NCI-H748 treated with DMSO at 0.1 percent for 48 hours (cell line): ENCODE measurements around the gene IGFL4.

ENCODE experiments used
- DNase-seq: peaks from one replicate; lab custom pipeline; 2025; lab: John Stamatoyannopoulos, UW

Gene IGFL4

DNA sequence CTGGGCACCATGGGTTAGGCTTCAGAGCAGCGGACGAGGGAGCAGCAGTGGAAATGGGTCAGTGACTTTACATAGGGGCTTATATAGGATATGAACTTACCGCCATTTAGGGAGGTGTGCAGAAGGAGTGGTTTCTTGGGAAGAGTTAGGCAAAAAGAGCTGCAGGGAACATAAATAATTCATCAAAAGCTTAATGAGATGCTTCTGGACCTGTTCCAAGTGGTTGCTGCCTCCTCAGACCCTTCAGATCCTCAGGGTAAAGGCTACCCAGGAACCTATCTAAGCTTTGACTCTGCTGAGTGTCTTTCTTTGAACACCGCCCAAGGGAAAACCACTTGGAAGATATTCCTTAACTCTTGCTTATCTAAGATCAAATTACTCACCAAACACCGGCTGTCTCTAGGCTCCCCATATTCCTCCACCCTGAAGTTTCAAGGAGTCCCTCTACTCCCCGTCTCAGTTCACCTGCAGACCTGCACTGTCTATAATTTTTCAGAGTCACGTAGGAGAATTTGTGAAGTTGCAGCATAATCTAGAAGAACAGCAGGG is at the start of gene IGFL4:
TSS of gene IGFL4 (minus strand) at position 51 of the 549 bp plus-strand sequence. CDS start at position 11, 40 bp downstream.
- DNase-seq = peak; percentile 30

DNA sequence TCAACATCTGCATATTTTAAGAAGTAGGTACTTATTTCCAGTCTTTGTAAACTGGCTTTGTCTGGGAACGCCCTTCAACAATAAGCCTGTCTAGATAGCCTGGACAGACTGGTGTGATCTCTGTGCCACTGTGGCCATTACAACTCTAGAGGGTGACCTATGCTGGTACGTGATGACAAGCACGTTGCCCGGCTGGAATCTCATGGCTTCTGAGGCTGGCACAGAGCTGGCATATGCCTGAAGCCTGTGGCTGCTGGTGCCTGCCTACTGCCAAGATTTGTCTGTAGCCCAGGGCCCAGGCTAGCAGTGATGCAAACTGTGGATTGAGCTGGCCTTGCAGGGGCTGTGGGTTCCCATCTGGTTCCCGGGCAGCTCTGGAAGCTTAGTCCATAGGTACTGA is 49.6 kb upstream of the IGFL4 start:
- DNase-seq = no peak

DNA sequence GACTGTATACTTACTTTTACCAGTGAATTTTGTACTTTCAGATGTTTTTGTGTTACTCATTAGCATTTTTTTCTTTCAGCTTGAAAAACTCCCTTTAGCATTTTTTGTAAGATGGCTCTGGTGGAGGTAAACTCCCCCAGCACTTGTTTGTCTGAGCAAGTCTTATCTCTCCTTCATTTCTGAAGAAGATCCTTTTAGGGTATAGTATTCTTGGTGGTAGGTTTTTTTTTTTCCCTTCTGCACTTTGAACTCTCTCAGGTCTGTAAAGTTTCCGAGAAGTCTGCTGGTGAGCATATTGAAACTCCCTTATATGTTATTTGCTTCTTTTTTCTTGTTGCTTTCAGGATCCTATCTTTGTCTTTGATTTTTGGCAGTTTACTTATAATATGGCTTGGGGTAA is 48.6 kb upstream of the IGFL4 start:
- DNase-seq = no peak

DNA sequence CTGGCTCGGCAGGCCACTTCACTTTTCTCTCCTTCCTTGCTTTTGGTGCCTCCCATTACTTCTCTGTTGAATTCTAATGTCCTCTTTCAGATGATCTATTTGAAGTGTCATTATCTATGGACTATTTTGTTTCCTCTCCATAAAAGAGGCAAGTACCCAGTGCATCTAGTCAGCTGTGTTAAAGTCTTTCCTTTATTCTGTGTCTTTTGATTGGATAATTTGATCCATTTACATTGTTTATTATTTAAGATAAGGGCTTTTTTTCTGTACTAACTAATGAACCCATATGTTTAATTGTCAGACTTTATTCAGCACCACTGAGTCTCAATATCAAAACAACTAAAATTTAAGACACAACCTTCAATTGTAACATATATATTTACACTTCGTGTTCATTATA is 47.3 kb upstream of the IGFL4 start:
- no peak for DNase-seq

DNA sequence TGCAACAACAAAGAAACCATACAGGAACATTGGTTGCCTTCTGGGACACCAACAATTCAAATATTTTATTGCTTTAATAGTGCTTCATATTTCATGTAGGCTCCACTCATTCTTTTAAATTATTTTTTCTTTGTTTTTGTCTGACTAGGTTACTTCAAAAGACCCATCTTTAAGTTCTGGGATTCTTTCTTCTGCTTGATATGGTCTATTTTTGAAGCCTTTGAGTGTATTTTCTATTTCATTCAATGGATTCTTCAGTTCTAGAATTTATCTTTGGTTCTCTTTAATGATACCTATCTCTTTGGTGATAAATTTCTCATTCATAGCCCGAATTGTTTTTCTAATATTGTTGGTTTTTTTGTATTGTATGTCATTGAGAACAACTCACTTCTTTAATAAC is 45.1 kb upstream of the IGFL4 start:
- no peak for DNase-seq

GRCh38 chr19:46082728-46083050 is 41.9 kb upstream of the IGFL4 start:
- DNase-seq = no peak

DNA sequence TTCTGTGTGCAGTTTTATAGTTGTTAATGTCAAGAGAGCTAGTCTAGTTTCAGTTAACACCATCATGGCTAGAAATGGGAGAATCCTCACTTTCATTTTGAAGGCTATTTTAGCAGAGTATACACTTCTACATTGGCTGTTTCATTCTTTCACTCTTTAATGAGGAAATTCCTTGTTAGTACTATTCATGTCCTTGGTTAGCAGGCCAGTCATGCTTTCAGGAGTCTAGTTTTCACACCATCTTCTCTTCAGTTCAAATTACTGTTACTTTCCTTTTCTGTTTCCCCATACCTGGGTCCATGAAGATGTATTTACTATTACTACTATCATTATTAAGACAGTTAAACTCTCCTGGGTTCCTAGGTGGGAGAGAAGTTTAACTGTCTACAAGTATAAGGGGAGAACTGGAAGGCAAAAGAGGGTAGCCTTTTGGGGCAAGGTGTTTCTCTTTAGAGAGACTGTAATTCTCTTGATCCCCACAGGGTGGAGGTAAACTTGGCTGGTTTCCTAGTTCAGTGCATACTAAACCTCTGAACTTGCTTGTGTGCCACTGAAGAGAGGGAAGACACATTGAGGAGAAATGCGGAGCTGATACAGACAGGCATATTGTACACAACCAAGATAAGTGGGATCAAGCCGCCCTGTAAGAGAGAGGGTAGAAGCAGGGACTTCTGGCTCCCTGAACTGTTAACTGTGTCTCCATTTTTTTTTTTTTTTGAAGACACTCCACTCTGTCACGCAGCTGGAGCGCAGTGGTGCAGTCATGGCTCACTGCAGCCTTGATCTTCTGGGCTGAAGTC is 41.3 kb upstream of the IGFL4 start:
- peak; percentile 60 for DNase-seq

GRCh38 chr19:46080561-46080960 is 39.8 kb upstream of the IGFL4 start:
- no peak for DNase-seq

DNA sequence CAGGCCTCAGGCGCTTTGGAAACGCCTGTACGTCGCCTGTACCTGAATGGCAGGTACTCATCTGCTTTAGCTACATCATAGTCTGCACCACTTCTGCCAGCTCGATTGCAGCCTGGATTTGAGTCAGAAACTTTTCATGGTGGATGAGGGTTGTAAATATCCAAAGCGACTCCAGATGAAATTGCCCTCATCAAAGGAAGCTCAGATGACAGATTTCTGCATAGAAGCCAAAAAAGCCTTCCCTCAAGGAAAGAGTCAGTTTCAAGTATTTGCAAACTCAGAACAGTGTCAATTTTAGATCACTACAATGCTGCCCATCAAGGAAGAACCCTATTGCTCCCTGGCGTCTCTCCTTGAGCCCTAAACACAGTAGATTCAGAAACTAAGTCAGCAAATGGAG is 38.8 kb upstream of the IGFL4 start:
- DNase-seq = no peak

DNA sequence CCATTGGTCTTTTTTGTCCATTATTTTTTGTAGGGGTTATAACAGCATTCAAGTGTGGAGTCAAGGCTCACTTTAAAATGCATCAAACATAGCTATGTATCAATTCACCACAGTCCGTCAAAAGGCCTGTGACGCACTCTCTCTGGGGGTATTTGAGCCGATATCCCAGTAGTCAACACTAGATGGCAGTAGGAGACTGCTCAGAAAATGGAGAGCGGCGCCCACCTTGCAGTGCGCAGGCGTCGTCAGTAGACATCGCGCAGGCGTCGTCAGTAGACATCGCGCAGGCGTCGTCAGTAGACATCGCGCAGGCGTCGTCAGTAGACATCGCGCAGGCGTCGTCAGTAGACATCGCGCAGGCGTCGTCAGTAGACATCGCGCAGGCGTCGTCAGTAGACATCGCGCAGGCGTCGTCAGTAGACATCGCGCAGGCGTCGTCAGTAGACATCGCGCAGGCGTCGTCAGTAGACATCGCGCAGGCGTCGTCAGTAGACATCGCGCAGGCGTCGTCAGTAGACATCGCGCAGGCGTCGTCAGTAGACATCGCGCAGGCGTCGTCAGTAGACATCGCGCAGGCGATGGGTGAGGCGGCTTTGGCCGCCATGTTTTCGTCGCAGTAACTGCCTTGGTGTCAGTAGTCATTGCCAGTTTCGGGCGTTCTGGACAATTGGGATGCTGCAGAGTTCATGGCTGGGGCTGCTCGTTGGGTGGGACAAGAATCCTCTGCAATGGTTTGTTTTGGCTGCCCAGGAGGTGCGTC is 38.0 kb upstream of the IGFL4 start:
- peak; percentile 17 for DNase-seq

DNA sequence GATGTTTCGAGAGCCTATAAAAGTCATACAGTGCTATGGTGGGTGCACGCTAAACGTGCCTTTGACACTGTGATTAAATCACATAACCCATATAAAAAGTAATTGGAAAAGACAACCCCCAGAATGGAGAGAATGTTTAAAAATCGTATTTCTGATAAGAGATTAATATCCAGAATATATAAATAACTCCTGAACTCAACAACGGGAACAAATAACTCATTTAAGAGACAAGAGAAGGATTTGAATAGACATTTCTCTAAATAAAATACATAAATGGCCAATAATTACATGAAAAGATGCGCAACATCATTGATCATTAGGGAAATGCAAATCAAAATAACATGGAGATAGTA is 37.0 kb upstream of the IGFL4 start:
- DNase-seq = no peak

- DNase-seq = peak; percentile 97
These were observed 36.4 kb upstream of the IGFL4 start for GRCh38 chr19:46076951-46077814.

DNA sequence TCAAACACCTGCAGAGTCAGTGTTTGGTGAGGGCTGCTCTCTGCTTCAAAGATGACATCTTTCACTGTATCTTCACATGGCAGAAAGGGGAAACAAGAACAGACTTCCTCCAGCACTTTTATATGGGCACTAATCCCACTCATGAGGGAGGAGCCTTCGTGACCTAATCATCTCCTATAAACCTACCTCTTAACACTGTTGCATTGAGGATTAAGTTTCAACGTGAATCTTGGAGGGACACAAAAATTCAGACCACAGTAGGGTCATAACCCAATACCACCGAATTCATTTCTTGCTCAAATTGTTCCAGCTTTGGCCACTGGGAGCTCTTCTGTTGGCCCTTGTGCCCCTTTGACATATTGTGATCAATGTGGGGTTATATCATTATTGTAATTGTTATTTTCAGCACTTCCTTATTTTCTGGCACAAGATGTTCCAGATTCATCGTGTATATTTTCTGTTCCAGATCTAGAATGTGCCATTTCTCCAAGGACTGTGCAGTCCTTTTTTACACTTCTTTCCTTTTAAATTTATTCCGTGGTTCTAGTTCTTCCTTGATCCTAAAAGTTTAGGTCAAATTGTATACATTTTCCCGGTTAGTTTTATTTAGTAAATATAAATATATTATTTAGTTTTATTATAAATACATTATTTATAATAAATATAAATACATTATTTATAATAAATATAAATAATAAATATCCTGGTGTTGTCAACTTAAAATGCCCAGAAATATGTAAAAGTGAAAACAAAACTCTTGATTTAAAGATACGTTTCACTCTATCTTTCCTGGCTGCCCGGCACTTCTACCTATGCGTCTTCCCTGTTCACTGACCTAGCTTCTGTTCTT is 35.5 kb upstream of the IGFL4 start:
- no peak for DNase-seq

- DNase-seq = no peak
These were observed 32.6 kb upstream of the IGFL4 start for GRCh38 chr19:46073268-46073922.

DNA sequence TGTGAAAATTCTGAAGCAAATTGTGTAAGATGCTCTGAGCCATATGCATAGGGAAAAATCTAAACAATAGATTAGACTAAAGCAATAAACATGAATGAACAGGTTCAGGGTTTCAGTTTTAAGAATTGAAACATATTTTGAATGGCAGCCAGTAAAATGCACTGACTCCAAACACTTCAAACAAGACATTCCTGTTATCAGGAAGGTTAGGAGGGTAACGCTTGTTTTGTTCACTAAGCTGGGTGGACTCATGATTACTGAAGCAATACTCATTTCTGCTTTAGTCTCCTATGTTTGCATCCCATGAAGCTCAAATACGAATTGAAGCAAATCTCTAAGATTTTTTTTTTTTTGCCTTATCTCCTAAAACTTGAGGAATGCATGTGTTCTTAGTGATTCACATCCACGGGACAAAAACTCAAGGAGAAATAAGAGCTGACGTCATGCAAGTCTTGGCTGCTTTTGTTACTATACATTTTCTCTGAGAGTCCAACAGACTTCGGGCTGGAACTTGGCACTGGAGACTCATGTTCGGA is 29.1 kb upstream of the IGFL4 start:
- DNase-seq = no peak

DNA sequence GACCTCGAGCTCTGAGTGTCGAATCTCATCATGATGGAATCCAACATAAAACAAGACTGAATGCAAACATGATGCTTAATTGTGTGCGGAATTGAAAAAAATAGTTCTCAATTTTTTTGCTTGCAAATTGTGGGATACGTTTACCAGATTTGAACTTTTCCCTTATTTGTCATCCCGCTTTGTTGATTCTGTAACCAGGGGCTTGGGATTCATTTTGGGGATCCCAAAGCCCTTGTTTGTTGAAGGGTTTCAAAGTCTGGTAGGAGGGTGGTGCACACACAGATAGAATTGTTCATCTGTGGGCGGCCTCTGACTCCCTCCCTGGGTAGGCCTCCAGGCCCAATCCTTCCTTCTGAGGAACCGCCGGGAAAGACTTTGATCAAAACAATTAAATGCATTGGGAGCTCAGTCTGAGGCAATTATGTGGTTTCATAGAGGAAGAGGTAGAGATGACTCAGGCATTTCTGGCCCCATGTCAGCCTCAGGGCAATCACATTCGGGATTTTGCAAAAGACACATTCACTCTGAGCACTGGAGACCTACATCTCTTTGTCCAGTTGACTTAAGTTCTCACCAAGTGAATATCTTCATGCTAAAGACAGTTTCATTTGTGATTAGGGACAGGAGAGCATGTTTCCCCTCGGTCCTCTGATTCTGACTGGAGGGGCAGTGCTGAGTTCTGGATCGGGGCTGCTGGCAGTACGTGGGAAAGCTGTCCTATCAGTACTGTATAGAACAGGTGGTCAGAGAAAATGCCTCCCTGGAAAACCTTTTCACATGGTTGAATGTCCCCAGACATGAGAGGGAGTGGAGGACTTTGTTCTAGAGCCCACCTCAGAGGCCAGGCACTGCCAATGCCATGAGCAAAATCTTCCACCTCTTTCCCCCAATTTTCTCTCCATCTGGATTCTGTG is 27.8 kb upstream of the IGFL4 start:
- DNase-seq = no peak

- no peak for DNase-seq
These were observed 26.9 kb upstream of the IGFL4 start for GRCh38 chr19:46067691-46068090.

DNA sequence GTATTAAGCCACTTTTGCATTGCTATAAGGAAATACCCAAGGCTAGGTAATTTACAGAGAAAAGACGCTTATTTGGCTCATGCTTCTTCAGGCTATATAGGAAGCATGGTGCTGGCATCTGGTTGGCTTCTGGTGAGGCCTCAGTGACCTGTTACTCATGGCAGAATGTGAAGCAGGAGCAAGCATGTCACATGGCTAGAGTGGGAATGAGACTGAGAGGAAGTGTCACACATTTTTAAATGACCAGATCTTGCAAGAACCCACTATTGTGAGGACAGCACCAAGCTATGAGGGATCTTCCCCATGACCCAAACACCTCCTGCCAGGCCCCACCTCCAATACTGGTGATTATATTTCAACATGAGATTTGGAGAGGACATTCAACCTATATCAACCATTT is 25.7 kb upstream of the IGFL4 start:
- no peak for DNase-seq

DNA sequence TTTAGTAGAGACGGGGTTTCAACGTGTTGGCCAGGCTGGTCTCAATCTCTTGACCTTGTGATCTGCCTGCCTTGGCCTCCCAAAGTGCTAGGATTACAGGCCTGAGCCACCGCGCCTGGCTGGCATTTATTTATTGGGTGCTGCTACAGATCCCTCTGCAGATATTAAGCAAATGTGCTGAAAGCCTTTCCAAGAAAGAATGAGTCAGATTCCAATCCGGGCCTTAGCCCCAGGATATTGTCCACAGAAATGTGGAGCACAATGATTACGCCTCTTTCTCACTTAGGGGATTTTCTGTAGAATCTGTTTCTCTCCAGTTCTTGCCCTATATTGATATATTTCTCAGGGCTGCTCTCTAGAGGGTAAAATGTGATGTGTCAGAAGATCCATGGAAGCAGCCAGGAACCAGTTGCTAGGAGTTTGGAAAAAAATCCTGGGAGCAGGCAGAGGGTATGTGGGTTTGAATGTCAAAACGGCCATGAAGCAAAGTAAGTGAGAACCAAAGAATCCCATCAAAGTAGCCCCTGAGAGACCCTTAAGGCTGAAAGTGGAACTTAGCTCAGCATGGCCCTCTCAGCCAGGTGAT is 24.8 kb upstream of the IGFL4 start:
- DNase-seq = no peak
